BLaER1 treated with 17β-estradiol and CSF1 and Interleukin-3, amounts not matched to agents 10 nM and 100 nM (cell line): ENCODE data around the gene THG1L.
A peak's percentile ranks its signal among the peaks of the same experiment; 100 is the strongest.

Source experiments
- H3K27ac ChIP-seq, 11 experiments: shearing (Covaris generic); formaldehyde crosslinking; 2 replicates each; pipeline ENCODE4 v1.8.1; 2022
- H3K27me3 ChIP-seq, 11 experiments: shearing (Covaris generic); formaldehyde crosslinking; 2 replicates each; pipeline ENCODE4 v1.8.1; 2022
- H3K36me3 ChIP-seq, 11 experiments: shearing (Covaris generic); formaldehyde crosslinking; 2 replicates each; pipeline ENCODE4 v1.8.1; 2022
- H3K4me1 ChIP-seq, 10 experiments: shearing (Covaris generic); formaldehyde crosslinking; 2 replicates each; pipeline ENCODE4 v1.8.1; 2022
- H3K4me2 ChIP-seq, 11 experiments: shearing (Covaris generic); formaldehyde crosslinking; 2 replicates each; pipeline ENCODE4 v1.8.1; 2022
- H3K4me3 ChIP-seq, 10 experiments: shearing (Covaris generic); formaldehyde crosslinking; 2 replicates each; pipeline ENCODE4 v1.8.1; 2022
- H3K9ac ChIP-seq, 11 experiments: shearing (Covaris generic); formaldehyde crosslinking; 2 replicates each; pipeline ENCODE4 v1.8.1; 2022
- H3K9me3 ChIP-seq, 11 experiments: shearing (Covaris generic); formaldehyde crosslinking; replicated peaks in 1 of 11; 2 replicates each; pipeline ENCODE4 v1.8.1; 2022
- H4K20me1 ChIP-seq, 11 experiments: shearing (Covaris generic); formaldehyde crosslinking; 2 replicates each; pipeline ENCODE4 v1.8.1; 2022
- Cebpa-rat ChIP-seq, 11 experiments: shearing (Covaris generic); IDR thresholded peaks; 2 replicates each; pipeline ENCODE4 v1.8.1; 2022

THG1L gene

DNA sequence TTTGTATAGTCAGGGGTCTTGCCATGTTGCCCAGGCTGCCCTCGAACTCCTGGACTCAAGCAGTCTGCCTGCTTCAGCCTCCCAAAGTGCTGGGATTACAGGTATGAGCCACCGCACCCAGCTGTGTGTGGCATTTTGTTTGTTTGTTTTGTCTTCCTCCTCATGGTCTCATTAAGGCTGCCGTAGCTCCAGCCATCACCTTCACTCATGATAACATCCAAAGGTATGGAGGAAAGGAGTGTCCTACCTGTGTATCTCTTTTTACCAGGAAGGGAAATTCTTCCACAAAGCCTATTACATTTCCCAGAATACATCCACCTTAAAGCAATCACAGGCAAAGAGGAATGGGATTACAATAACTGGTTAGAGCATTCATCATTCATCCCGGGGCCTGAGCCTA is 39.4 kb downstream of the THG1L start:
- no peak overlapping the region for H3K4me3 ChIP-seq
- TF ChIP-seq Cebpa-rat (IDR thresholded peaks at IDR 0.05), result no peak
- H3K27me3 ChIP-seq, result no peaks in the 10 kb centered on the region
- no peak overlapping the region for H3K9ac ChIP-seq
- no peak overlapping the region for H3K27ac ChIP-seq
- peaks cover 0 to 8% (median 5%) of the 10 kb centered on the region in 11 experiments; a peak in 9 of 22 replicates for H3K9me3 ChIP-seq
- H4K20me1 ChIP-seq, result no peaks in the 10 kb centered on the region
- no peaks in the 10 kb centered on the region for H3K36me3 ChIP-seq
- no peak overlapping the region for H3K4me2 ChIP-seq
- H3K4me1 ChIP-seq, result no peaks in the 10 kb centered on the region; a peak in 1 of 20 replicates

DNA sequence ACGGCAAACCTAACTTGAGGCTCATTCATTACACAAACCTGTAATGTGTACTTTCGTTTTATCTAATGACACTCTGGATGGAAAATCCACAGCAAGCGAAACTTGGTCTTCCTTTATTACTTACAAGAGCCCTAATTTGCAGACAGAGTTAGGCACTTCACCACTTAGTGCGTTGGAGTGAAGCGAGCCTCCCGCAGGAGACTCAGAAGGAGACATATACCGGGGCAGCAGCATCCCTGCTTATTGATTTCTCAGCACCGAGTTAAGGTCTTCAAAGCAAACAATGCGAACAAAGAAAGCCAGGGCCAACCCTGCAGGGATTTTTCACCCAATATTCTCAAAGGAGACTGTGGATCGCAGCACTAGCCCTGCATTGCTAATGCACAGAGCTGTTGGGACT is 40.9 kb downstream of the THG1L start:
- Histone ChIP-seq H3K27ac (no peak overlapping the region), H4K20me1 (no peaks in the 10 kb centered on the region), H3K27me3 (no peaks in the 10 kb centered on the region), H3K36me3 (no peaks in the 10 kb centered on the region), H3K9ac (no peak overlapping the region), H3K4me1 (peaks cover 0 to 7% (median 1%) of the 10 kb centered on the region in 10 experiments; a peak in 8 of 20 replicates), H3K4me2 (no peak overlapping the region), H3K4me3 (no peak overlapping the region), H3K9me3 (peaks cover 0 to 8% (median 5%) of the 10 kb centered on the region in 11 experiments; a peak in 9 of 22 replicates)
- TF ChIP-seq Cebpa-rat (IDR thresholded peaks at IDR 0.05), result no peak

DNA sequence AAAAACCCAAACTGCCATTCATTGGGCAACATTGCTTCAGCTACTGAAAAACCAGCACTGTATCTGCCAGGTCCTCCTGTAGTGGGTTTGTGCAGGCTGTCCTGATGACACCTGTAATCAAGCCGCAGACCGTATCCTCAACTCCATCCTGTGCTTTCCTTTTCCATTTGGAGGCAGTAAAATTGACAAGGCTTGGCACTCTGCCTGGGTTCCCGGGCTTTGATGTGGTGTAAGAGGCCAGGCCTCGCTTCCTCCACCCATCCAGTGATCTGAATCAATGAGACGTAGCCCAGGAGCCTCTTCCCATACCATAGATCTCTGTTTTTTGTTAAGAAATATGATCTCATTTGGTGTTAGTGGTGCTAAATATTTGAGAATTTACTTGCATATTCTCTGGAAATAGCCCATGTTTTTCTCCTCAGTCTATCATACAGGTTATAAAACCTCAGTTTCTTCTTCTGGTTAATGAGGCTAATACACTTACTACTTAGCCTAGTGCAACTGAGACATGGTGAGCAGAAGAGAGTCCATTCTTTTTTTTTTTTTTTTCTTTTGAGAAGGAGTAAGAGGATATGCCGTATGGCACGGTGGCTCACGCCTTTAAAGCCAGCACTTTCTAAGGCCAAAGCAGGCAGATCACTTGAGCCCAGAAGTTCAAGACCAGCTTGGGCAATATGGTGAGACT is 47.0 kb downstream of the THG1L start:
- Histone ChIP-seq H3K4me1 (peaks cover 0 to 20% (median 13%) of the 10 kb centered on the region in 10 experiments; a peak in 14 of 20 replicates), H3K27me3 (no peaks in the 10 kb centered on the region), H3K4me2 (peak overlapping the region in 8 of 11 experiments; percentile 25 to 57 (median 42); a peak in 14 of 22 replicates), H3K9ac (no peak overlapping the region), H3K4me3 (no peak overlapping the region), H3K36me3 (peaks cover 0 to 7% (median 0%) of the 10 kb centered on the region in 11 experiments; a peak in 4 of 22 replicates), H4K20me1 (no peaks in the 10 kb centered on the region; a peak in 2 of 22 replicates), H3K27ac (no peak overlapping the region), H3K9me3 (no peaks in the 10 kb centered on the region)
- TF ChIP-seq Cebpa-rat (IDR thresholded peaks at IDR 0.05), result no peak

DNA sequence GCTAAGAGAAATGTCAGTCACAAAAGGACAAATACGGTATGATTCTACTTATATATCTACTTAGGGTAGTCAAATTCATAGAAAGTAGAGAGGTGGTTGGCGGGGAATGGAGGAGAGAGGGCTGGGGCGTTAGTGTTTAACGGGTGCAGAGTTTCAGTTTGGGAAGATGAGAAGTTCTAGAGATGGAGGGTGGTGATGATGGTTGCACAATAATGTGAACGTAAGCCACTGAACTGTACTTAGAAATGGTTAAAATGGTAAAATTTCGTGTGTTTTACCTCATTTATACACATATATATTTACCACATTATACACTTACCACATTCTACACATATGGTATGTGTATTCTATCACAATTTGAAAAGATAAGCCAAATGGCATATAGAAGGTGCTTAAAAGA is 48.0 kb downstream of the THG1L start:
- H3K4me2 ChIP-seq, result no peak overlapping the region
- H3K27ac ChIP-seq, result no peak overlapping the region
- H3K9me3 ChIP-seq, result no peaks in the 10 kb centered on the region
- peaks cover 6 to 17% (median 9%) of the 10 kb centered on the region in 11 experiments; a peak in 18 of 22 replicates for H3K36me3 ChIP-seq
- H3K9ac ChIP-seq, result no peak overlapping the region
- H4K20me1 ChIP-seq, result no peaks in the 10 kb centered on the region; a peak in 2 of 22 replicates
- peaks cover 0 to 20% (median 13%) of the 10 kb centered on the region in 10 experiments; a peak in 14 of 20 replicates for H3K4me1 ChIP-seq
- H3K27me3 ChIP-seq, result no peaks in the 10 kb centered on the region
- no peak for TF ChIP-seq Cebpa-rat (IDR thresholded peaks at IDR 0.05)
- H3K4me3 ChIP-seq, result no peak overlapping the region

DNA sequence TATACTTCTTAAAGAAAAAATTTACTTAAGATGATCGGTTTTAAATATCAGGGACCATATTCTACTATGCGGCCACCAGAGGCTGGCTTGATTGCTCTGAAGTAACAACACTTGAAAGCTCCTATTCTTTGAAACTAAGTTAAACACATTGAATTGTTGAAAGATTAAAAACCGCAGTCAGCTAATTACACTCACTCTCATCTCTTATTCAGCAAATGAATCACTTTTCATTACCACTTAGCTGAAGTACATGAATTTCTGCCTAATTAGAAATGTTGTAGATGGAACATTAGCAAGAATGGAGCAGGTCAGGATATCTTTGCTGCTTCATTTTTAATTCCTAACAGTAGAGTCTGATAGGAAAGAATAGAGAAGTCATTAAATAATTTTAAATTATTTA is 54.6 kb downstream of the THG1L start:
- no peak for TF ChIP-seq Cebpa-rat (IDR thresholded peaks at IDR 0.05)
- no peak overlapping the region for H3K4me2 ChIP-seq

More for the DNA sequence above, 54.6 kb downstream of the THG1L start:
- Histone ChIP-seq H3K9ac (no peak overlapping the region), H3K27ac (no peak overlapping the region), H4K20me1 (peaks cover 0 to 13% (median 0%) of the 10 kb centered on the region in 11 experiments; a peak in 1 of 22 replicates), H3K9me3 (no peaks in the 10 kb centered on the region), H3K4me3 (no peak overlapping the region), H3K4me1 (no peaks in the 10 kb centered on the region), H3K27me3 (no peaks in the 10 kb centered on the region), H3K36me3 (peaks cover 64 to 81% (median 70%) of the 10 kb centered on the region in 11 experiments)
